DND-41 (cell line): ENCODE results near the gene OSBPL7.

Experiments
- ATAC-seq: fragments of 200-7000 bp; cut with Tn5 transposase; 3 replicates; pipeline ENCODE4 v1.9.1; 2021; ENCODE audit warnings: low read depth; ENCODE audit not compliant: insufficient read depth
- DNase-seq: peaks from one replicate; pipeline ENCODE4 v3.0.0-alpha.2; 2020
- H2AFZ ChIP-seq: 2 replicates; pipeline ENCODE4 v1.6.0; 2012; ENCODE audit warnings: low read depth, low read length
- H3K27ac ChIP-seq: 2 replicates; pipeline ENCODE4 v1.5.1; 2012; ENCODE audit warnings: low read length, inconsistent platforms
- H3K27me3 ChIP-seq: fragments of 200-600 bp; sonication (generic); 2 replicates; pipeline ENCODE4 v1.6.0; 2012; ENCODE audit warnings: low read length, mild to moderate bottlenecking, inconsistent platforms; ENCODE audit not compliant: insufficient read depth, poor library complexity
- H3K36me3 ChIP-seq: 2 replicates; pipeline ENCODE4 v1.5.1; 2012; ENCODE audit warnings: low read length, inconsistent platforms; ENCODE audit not compliant: insufficient read depth
- H3K4me1 ChIP-seq: 2 replicates; pipeline ENCODE4 v1.5.1; 2012; ENCODE audit warnings: mild to moderate bottlenecking, low read length; ENCODE audit not compliant: insufficient read depth
- H3K4me2 ChIP-seq: 2 replicates; pipeline ENCODE4 v1.6.0; 2012; ENCODE audit warnings: mild to moderate bottlenecking, moderate library complexity, low read length, inconsistent platforms; ENCODE audit not compliant: insufficient read depth
- H3K4me3 ChIP-seq, 2 experiments: fragments of 200-600 bp in 1 of 2; shearing (Covaris generic) in 1 of 2; 2 replicates each; pipeline ENCODE4 v1.5.1; 2012 to 2016; ENCODE audit warnings: inconsistent platforms in 2 of 2, low read length in 2 of 2, mild to moderate bottlenecking in 2 of 2, low read depth in 1 of 2, moderate library complexity in 1 of 2
- H3K79me2 ChIP-seq: 2 replicates; pipeline ENCODE4 v1.6.0; 2012; ENCODE audit warnings: low read length, inconsistent platforms; ENCODE audit not compliant: insufficient read depth
- H3K9ac ChIP-seq: 2 replicates; pipeline ENCODE4 v1.6.0; 2012; ENCODE audit warnings: low read depth, mild to moderate bottlenecking, inconsistent platforms, low read length, moderate library complexity
- H3K9me3 ChIP-seq: 2 replicates; pipeline ENCODE4 v1.5.1; 2012; ENCODE audit warnings: low read length, moderate library complexity, mild to moderate bottlenecking, inconsistent platforms; ENCODE audit not compliant: insufficient read depth, severe bottlenecking
- H4K20me1 ChIP-seq: 2 replicates; pipeline ENCODE4 v1.6.0; 2012; ENCODE audit warnings: low read length; ENCODE audit not compliant: insufficient read depth
- CTCF ChIP-seq: IDR thresholded peaks from 2 replicates; pipeline ENCODE4 v1.5.1; 2012; ENCODE audit warnings: borderline replicate concordance, low read length, moderate library complexity, mild to moderate bottlenecking; ENCODE audit not compliant: poor library complexity, severe bottlenecking; ENCODE audit errors: extremely low read depth
- EZH2 ChIP-seq: IDR thresholded peaks from 3 replicates; pipeline ENCODE4 v1.6.1; 2012; ENCODE audit warnings: borderline replicate concordance, low read depth, mild to moderate bottlenecking, moderate library complexity, low read length, inconsistent platforms; ENCODE audit not compliant: severe bottlenecking

Gene OSBPL7

GRCh38 chr17:47846716-47847340 lies 25.2 kb upstream of the OSBPL7 start:
- DNase-seq (no peak), ATAC-seq (no peak)
- no peaks in the 10 kb centered on the region for H3K36me3 ChIP-seq
- no peak overlapping the region for H3K4me3 ChIP-seq
- H3K4me2 ChIP-seq: no peak overlapping the region
- no peak overlapping the region for H3K9ac ChIP-seq
- H3K9me3 ChIP-seq: no peaks in the 10 kb centered on the region
- no peaks in the 10 kb centered on the region for H4K20me1 ChIP-seq
- no peak for TF ChIP-seq CTCF
- TF ChIP-seq EZH2: no peak
- H3K27ac ChIP-seq: no peak overlapping the region
- no peaks in the 10 kb centered on the region for H3K79me2 ChIP-seq
- H3K27me3 ChIP-seq: peaks cover 25% of the 10 kb centered on the region
- H3K4me1 ChIP-seq: peaks cover 4% of the 10 kb centered on the region
- H2AFZ ChIP-seq: no peak overlapping the region

DNA sequence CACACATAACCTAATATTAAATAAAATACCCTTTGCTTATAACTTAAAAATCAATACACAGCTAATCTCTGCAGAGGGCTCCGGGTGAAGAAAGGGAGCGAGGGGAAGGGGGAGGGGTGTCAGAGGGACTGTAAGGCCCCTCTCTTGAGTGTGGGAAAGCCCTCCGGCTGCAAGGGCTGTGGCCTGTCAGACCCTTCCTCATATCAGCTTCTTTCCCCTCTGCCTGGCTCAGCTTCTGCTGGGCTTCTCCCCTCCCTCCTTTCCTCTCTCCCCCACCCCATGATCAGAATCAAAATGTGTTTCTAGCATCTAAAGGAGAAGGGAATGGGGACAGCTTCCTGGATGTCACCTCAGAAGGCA lies 24.1 kb upstream of the OSBPL7 start:
- H2AFZ ChIP-seq: no peak overlapping the region
- H3K27ac ChIP-seq: no peak overlapping the region
- ATAC-seq (no peak), DNase-seq (no peak)
- H3K4me1 ChIP-seq: peaks cover 12% of the 10 kb centered on the region
- TF ChIP-seq EZH2 (no peak), CTCF (no peak)
- H3K4me3 ChIP-seq: no peak overlapping the region
- H3K4me2 ChIP-seq: no peak overlapping the region
- H3K9ac ChIP-seq: no peak overlapping the region
- H3K9me3 ChIP-seq: no peaks in the 10 kb centered on the region
- no peaks in the 10 kb centered on the region for H4K20me1 ChIP-seq
- H3K27me3 ChIP-seq: peaks cover 24% of the 10 kb centered on the region
- no peaks in the 10 kb centered on the region for H3K36me3 ChIP-seq
- H3K79me2 ChIP-seq: no peaks in the 10 kb centered on the region

GRCh38 chr17:47844814-47845715 lies 23.5 kb upstream of the OSBPL7 start:
- no peak overlapping the region for H3K4me3 ChIP-seq
- no peaks in the 10 kb centered on the region for H3K36me3 ChIP-seq
- TF ChIP-seq CTCF: peak; percentile 32
- no peak for TF ChIP-seq EZH2
- H3K4me2 ChIP-seq: no peak overlapping the region
- no peaks in the 10 kb centered on the region for H3K9me3 ChIP-seq
- peaks cover 18% of the 10 kb centered on the region for H3K4me1 ChIP-seq
- no peak overlapping the region; the same call in 1 of the 2 replicates for H2AFZ ChIP-seq
- peaks cover 5% of the 10 kb centered on the region for H3K79me2 ChIP-seq
- ATAC-seq (no peak), DNase-seq (no peak)
- H4K20me1 ChIP-seq: no peaks in the 10 kb centered on the region
- H3K27me3 ChIP-seq: peaks cover 17% of the 10 kb centered on the region
- H3K27ac ChIP-seq: no peak overlapping the region
- H3K9ac ChIP-seq: no peak overlapping the region
